DOHH2 (cell line): ENCODE results near the gene PRAMEF10.
"Not testable (repeated sequence)": the region's sequence is repeated elsewhere in the genome, so short reads cannot be mapped to it uniquely, and the experiment has no call there.

ENCODE experiments used
- H3F3A ChIP-seq: fragments of 200-600 bp; sonication (generic), shearing (Covaris generic); 2 replicates; pipeline ENCODE4 v1.6.0; 2016; ENCODE audit warnings: antibody characterized with exemption, mild to moderate bottlenecking; ENCODE audit not compliant: control insufficient read depth, insufficient read depth
- H3K27ac ChIP-seq: fragments of 200-600 bp; sonication (generic); 2 replicates; pipeline ENCODE4 v1.5.1; 2014; ENCODE audit warnings: low read depth, mild to moderate bottlenecking, low read length, moderate library complexity
- H3K27me3 ChIP-seq: fragments of 200-600 bp; sonication (generic); 2 replicates; pipeline ENCODE4 v1.6.1; 2014; ENCODE audit warnings: mild to moderate bottlenecking, low read length, mixed read lengths; ENCODE audit not compliant: control insufficient read depth
- H3K36me3 ChIP-seq: fragments of 200-600 bp; sonication (generic); 2 replicates; pipeline ENCODE4 v1.6.1; 2014; ENCODE audit warnings: mild to moderate bottlenecking, low read length, moderate library complexity, mixed read lengths; ENCODE audit not compliant: control insufficient read depth
- H3K4me1 ChIP-seq: fragments of 200-600 bp; sonication (generic); 2 replicates; pipeline ENCODE4 v1.6.1; 2014; ENCODE audit warnings: mild to moderate bottlenecking, low read length, mixed read lengths; ENCODE audit not compliant: control insufficient read depth
- H3K4me2 ChIP-seq: fragments of 200-600 bp; sonication (generic); 2 replicates; pipeline ENCODE4 v1.6.0; 2014; ENCODE audit warnings: mild to moderate bottlenecking, low read length, moderate library complexity
- H3K4me3 ChIP-seq: fragments of 200-600 bp; sonication (generic); 2 replicates; pipeline ENCODE4 v1.5.1; 2014; ENCODE audit warnings: mild to moderate bottlenecking, low read length, mixed read lengths
- H3K79me2 ChIP-seq: fragments of 200-600 bp; sonication (generic); 2 replicates; pipeline ENCODE4 v1.6.1; 2014; ENCODE audit warnings: mild to moderate bottlenecking, low read length, mixed read lengths; ENCODE audit not compliant: control insufficient read depth
- H3K9me2 ChIP-seq: fragments of 200-600 bp; sonication (generic); replicated peaks from 2 replicates; pipeline ENCODE4 v1.6.1; 2014; ENCODE audit warnings: mild to moderate bottlenecking, low read length, mixed read lengths; ENCODE audit not compliant: control insufficient read depth
- H3K9me3 ChIP-seq: fragments of 200-600 bp; sonication (generic); 2 replicates; pipeline ENCODE4 v1.6.1; 2014; ENCODE audit warnings: antibody characterized with exemption, low read length, mixed read lengths; ENCODE audit not compliant: control insufficient read depth, insufficient read depth
- H4K20me1 ChIP-seq: fragments of 200-600 bp; sonication (generic); 2 replicates; pipeline ENCODE4 v1.6.0; 2014; ENCODE audit warnings: low read depth, mild to moderate bottlenecking, antibody characterized with exemption, low read length, moderate library complexity; ENCODE audit not compliant: control insufficient read depth, insufficient read depth

Gene PRAMEF10, protein sequence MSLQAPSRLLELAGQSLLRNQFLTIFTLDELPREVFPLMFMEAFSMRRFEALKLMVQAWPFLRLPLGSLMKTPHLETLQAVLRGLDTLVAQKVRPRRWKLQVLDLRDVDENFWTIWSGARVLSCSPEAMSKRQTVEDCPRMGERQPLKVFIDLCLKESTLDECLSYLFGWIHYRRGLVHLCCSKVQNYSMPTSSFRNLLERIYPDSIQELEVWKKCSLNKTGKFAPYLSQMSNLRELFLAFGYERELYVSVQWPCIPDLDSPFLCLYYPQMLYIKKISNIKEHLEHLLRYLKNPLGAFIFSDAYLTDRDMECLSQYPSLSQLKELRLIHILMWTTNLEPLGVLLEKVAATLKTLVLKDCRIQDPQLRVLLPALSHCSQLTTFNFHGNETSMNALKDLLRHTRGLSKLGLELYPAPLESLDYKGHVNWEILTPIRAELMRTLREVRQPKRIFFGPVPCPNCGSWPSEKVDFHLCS

GRCh38 chr1:12898170-12898569 lies at the start of gene PRAMEF10:
PRAMEF10 (minus strand) TSS chr1:12898270; CDS start chr1:12895847, 2,423 bp downstream.
- H3K4me1 ChIP-seq, H3K27me3 ChIP-seq, H3K36me3 ChIP-seq, H3K79me2 ChIP-seq, H3K27ac ChIP-seq, H3K4me3 ChIP-seq, H3K9me2 ChIP-seq, H3F3A ChIP-seq, H3K4me2 ChIP-seq, H3K9me3 ChIP-seq, H4K20me1 ChIP-seq: not testable (repeated sequence)

GRCh38 chr1:12947480-12947879 lies 49.4 kb upstream of the PRAMEF10 start, which contains the start of gene PRAMEF6:
PRAMEF6 (minus strand) TSS chr1:12947580; CDS start chr1:12942518, 5,062 bp downstream.
- not testable (repeated sequence) for H3K4me3 ChIP-seq, H3K9me3 ChIP-seq, H3K4me2 ChIP-seq, H4K20me1 ChIP-seq, H3F3A ChIP-seq, H3K9me2 ChIP-seq, H3K27me3 ChIP-seq, H3K36me3 ChIP-seq, H3K4me1 ChIP-seq, H3K27ac ChIP-seq, H3K79me2 ChIP-seq

GRCh38 chr1:12924368-12924767 lies 26.3 kb upstream of the PRAMEF10 start:
- H3K36me3 ChIP-seq, H3K27ac ChIP-seq, H3K4me3 ChIP-seq, H3K4me1 ChIP-seq, H3K9me3 ChIP-seq, H3K79me2 ChIP-seq, H3K4me2 ChIP-seq, H3F3A ChIP-seq, H4K20me1 ChIP-seq, H3K9me2 ChIP-seq, H3K27me3 ChIP-seq: not testable (repeated sequence)

DNA sequence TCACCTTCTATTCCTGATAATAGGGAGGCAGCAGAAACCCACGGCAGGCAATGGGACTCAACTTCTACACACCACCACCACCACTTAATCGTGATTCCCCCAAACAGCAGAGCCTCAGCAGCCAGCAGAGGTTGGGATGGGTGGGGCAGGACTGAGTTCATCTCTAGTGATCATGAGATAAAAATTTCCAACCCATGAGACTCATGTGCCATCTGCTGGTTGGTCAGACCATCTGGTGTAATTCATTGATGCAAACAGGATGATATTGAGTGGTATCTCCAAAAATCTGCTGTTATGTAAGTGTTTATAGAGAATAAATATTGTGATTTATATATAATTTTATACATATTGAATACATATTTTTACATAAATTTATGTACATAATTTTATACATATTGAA lies 23.7 kb upstream of the PRAMEF10 start:
- not testable (repeated sequence) for H3K79me2 ChIP-seq, H3K4me3 ChIP-seq, H3K36me3 ChIP-seq, H3K9me3 ChIP-seq, H3F3A ChIP-seq, H3K9me2 ChIP-seq, H3K4me2 ChIP-seq, H3K4me1 ChIP-seq, H3K27ac ChIP-seq, H4K20me1 ChIP-seq, H3K27me3 ChIP-seq

DNA sequence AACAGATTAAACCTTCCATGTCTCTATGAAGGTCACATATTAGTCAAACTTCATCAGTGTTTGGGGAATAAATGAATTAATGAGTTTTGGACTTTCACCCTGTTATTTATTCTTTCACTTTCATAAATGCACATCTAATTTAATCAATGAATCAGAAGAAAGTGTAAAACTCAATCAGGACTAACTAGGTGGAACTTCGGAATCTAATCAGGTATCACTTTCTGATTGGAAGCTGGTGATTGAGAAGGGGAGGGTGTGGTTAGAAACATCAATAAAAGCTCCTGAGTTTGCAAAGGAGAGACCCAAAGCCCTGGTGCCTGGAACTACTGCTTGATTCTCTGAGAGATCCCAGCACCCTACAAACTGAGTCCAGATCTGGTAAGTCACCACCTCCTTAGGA lies 18.2 kb upstream of the PRAMEF10 start, which contains the start of gene PRAMEF7:
Gene PRAMEF7 (plus strand): TSS at position 301 of the 400 bp plus-strand sequence. CDS start 1,083 bp downstream, outside the sequence.
- H4K20me1 ChIP-seq, H3K27me3 ChIP-seq, H3K79me2 ChIP-seq, H3F3A ChIP-seq, H3K4me2 ChIP-seq, H3K4me1 ChIP-seq, H3K27ac ChIP-seq, H3K4me3 ChIP-seq, H3K9me3 ChIP-seq, H3K9me2 ChIP-seq, H3K36me3 ChIP-seq: not testable (repeated sequence)

- H3K4me2 ChIP-seq, H3K36me3 ChIP-seq, H3K27me3 ChIP-seq, H3K27ac ChIP-seq, H3K79me2 ChIP-seq, H3F3A ChIP-seq, H4K20me1 ChIP-seq, H3K4me3 ChIP-seq, H3K9me3 ChIP-seq, H3K9me2 ChIP-seq, H3K4me1 ChIP-seq: not testable (repeated sequence)
Observed at GRCh38 chr1:12903793-12904572, 5.9 kb upstream of the PRAMEF10 start.

- H3F3A ChIP-seq, H3K9me3 ChIP-seq, H3K27me3 ChIP-seq, H3K4me3 ChIP-seq, H3K4me2 ChIP-seq, H3K9me2 ChIP-seq, H3K79me2 ChIP-seq, H3K27ac ChIP-seq, H4K20me1 ChIP-seq, H3K36me3 ChIP-seq, H3K4me1 ChIP-seq: not testable (repeated sequence)
Observed at GRCh38 chr1:12899186-12899585, 1.1 kb upstream of the PRAMEF10 start.

GRCh38 chr1:12886101-12886500 lies 12.0 kb downstream of the PRAMEF10 start, which contains the start of gene PRAMEF4:
PRAMEF4 (minus strand) TSS chr1:12886201; CDS start chr1:12883394, 2,807 bp downstream.
- not testable (repeated sequence) for H3F3A ChIP-seq, H3K4me3 ChIP-seq, H3K4me2 ChIP-seq, H3K4me1 ChIP-seq, H3K27me3 ChIP-seq, H3K79me2 ChIP-seq, H3K9me3 ChIP-seq, H4K20me1 ChIP-seq, H3K27ac ChIP-seq, H3K9me2 ChIP-seq, H3K36me3 ChIP-seq
